Stimulated activated CD8-positive, alpha-beta memory T cell treated with anti-CD3 and anti-CD28 coated beads, Interleukin-7, amount 100 ng/mL, for 24 hours (primary cell): Measurements from ENCODE around the gene CDCA5.
"Not testable (repeated sequence)": the region's sequence is repeated elsewhere in the genome, so short reads cannot be mapped to it uniquely, and the experiment has no call there.

Source experiments
- DNase-seq: peaks from one replicate; pipeline ENCODE4 v3.0.0-alpha.2; 2020; ENCODE audit warnings: low read depth

CDCA5 gene

DNA sequence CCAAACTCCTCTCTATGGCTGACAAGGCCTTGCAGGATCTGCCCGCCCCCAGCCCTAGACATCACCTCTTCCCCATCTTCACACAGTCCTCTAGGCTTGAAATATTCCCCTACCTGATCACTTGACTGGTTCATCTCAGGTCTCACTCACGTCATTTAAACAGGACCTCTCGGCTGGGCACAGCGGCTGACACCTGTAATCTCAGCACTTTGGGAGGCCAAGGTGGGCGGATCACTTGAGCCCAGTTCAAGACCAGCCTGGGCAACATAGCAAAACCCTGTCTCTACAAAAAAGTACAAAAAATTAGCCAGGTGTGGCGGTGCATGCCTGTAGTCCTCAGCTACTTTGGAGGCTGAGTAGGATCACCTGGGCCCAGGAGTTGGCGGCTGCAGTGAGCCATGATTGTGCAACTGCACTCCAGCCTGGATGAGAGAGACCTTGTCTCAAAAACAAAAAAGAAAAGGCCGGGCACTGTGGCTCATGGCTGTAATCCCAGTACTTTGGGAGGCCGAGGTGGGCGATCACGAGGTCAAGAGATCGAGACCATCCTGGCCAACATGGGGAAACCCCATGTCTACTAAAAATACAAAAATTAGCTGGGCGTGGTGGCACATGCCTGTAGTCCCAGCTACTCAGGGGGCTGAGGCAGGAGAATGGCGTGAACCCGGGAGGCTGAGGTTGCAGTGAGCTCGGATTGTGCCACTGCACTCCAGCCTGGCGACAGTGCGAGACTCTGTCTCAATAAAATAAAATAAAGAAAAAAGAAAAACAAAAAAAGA, 35.2 kb upstream of the CDCA5 start:
- not testable (repeated sequence) for DNase-seq

DNA sequence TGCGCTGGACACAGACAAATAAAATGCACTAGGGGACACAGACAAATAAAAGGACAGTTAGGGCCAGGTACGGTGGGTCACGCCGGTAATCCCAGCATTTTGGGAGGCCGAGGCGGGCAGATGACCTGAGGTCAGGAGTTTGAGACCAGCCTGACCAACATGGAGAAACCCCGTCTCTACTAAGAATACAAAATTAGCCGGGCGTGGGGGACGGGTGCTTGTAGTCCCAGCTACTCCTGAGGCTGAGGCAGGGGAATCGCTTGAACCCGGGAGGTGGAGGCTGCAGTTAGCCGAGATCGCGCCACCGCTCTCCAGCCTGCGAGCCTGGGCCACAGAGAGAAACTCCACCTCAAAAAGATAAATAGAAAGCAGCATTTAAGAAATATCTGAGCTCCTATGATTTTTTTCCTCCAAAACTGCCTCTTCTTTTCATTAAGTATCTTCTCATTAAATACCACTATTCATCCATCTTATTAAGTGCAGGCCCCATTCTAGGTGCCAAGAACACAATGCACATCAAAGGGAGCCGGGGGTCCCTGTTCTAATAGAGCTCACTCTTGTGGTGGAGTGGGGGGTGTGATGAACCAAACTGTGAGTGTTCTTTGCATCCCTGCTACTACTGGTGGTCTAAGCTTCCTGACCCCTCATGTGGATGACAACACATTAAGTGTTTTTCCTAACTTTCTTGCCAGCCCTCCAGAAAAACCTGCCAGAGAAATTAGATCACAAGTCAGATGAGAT, 34.4 kb upstream of the CDCA5 start:
- no peak for DNase-seq

- peak; percentile 100 for DNase-seq
Observed at GRCh38 chr11:65117206-65118096, 33.6 kb upstream of the CDCA5 start, which contains the start of gene ZNHIT2. Gene ZNHIT2, minus strand, starts transcription at chr11:65117701. Its CDS starts 48 bp downstream, at chr11:65117653.

GRCh38 chr11:65116370-65117205, 32.7 kb upstream of the CDCA5 start:
- DNase-seq: peak; percentile 36

- DNase-seq: no peak
Observed at GRCh38 chr11:65115361-65116082, 31.7 kb upstream of the CDCA5 start.

GRCh38 chr11:65114538-65115171, 30.8 kb upstream of the CDCA5 start:
- DNase-seq: no peak

- DNase-seq: no peak
Observed at GRCh38 chr11:65113839-65114238, 30.0 kb upstream of the CDCA5 start.

DNA sequence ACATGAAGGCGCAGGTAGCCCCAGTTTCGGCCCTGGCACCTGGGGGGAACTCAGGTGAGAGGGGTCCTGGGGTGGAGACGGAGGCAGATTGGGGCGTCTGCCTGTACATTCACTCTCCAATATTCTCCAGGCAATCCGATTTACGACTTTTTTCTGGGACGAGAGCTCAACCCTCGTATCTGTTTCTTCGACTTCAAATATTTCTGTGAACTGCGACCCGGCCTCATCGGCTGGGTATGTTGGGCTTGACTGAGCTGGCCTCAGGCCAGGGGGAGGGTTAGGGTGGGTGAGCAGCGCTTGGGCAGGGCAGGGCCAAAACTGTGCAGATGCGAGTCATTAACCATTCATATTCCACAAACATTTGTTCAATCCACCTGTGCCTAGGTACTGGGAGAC, 29.5 kb upstream of the CDCA5 start:
- DNase-seq: no peak

- peak; percentile 39 for DNase-seq
Observed at GRCh38 chr11:65112546-65113360, 28.9 kb upstream of the CDCA5 start.

DNA sequence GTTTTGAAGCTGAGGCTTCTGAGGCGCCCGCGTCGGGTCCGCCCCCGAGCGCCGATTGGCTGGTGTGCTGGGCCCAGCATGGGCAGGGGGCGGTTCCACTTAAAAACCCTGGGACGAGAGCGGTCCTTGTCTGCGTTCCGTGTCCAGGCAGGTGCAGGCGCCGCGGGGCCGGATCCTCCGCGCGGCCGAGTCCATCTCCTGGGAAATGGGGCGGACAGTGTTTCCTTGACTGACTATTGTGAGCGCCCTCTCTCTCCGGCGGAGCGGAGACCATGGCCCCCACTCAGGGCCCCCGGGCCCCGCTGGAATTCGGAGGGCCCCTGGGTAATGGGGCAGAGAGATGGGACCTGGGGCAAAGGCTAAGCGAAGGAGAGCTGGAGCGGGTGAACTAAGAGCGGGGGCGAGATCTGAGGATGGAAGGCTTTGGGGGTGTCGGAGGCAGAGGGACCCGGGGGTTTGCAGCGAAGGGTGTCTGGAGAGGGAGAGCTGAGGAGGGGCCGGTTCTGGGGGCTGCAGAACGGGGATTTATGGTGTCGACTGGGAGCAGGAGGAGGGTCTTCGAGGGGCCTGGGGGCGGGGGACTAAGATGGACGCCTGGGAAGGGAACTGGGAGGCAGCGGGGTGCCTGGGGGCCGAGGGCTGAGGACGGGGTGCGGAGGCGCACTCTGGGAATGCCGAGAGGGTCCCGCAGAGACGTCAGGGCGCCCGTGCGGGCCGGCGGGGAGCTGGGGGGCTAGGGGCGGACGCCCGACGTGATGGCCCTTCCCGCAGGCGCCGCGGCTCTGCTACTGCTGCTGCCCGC, 28.1 kb upstream of the CDCA5 start, which contains the start of gene TM7SF2:
TM7SF2 (plus strand) TSS at position 129 of the 802 bp plus-strand sequence; CDS start at position 273, 144 bp downstream.
- peak; percentile 86 for DNase-seq

DNA sequence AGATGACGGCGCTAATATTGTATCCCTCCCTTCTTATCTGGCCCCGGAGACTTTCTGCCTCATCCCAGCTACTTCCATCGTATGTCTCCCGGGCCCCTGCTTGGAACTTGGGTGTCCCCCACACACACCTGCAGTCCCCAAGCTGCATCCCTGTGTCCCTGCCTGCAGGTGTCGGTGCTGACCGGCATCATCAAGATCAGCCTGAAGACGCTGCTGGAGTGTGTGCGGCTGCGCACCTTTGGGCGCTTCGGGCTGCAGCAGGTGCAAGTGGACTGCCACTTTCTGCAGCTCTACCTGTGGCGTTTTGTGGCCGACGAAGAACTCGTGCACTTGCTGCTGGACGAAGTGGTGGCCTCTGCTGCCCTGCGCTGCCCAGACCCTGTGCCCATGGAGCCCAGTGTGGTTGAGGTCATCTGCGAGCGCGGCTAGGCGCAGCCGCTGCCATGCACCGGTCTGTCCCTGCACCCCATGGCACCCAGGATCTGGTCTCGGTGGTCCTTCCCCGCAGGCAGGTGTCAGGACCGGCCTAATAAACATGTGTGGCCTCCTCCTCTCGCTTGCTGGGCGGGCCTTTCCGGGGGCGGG, 27.4 kb upstream of the CDCA5 start:
- DNase-seq: no peak

- peak; percentile 97 for DNase-seq
Observed at GRCh38 chr11:65110354-65110861, 26.6 kb upstream of the CDCA5 start.

DNA sequence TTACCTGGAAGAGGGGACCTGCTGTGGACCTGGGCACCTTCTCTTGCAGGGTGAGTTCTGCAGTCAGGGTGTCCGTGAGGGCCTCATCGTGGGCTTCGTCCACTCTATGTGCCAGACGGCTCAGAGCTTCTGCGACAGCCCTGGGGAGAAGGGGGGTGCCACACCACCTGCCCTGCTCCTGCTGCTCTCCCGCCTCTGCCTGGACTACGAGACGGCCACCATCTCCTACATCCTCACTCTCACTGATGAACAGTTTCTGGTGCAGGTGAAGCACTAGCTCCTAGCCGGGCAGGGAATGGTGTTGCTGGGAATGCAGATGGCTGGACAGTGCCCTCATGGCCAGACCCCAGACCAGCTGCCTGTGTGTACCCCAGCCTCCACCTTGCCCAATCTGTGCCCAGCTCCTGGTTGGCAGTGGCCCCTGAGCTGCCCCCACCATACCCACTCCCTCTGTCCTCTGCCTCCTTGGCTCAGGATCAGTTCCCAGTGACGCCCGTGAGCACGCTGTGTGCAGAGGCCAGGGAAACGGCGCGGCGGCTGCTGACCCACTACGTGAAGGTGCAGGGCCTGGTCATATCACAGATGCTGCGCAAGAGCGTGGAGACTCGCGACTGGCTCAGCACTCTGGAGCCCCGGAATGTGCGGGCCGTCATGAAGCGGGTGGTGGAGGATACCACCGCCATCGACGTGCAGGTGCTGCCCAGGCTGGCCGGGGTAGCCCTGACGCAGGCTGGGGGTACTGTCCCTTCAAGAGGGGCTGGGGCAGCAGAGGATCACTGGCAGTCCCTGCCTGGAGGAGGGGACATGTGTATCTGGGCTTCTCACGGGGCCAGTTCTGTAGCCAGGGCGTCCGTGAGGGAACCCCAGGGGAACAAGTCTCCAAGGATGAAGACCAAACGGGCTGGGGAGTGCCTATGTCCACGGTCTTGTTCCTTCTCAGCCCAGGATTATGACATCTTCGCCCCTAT, 25.7 kb upstream of the CDCA5 start:
- no peak for DNase-seq

DNA sequence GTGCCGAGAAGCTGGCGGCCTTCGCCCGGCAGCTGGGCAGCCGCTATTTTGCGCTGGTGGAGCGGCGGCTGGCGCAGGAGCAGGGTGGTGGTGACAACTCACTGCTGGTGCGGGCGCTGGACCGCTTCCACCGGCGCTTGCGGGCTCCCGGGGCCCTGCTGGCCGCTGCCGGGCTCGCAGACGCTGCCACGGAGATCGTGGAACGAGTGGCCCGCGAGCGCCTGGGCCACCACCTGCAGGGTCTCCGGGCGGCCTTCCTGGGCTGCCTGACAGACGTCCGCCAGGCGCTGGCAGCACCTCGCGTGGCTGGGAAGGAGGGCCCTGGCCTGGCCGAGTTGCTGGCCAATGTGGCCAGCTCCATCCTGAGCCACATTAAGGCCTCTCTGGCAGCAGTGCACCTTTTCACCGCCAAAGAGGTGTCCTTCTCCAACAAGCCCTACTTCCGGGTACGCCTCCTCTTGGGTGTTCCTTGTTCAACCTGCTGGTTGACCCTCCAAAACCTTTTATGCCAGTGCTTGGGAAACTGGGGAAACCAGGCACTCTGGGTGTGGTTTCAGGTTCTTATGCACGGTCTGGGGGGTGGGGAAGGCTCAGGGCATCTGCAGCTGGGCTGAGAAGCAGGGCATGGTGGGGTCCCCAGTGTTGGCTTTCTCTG, 24.8 kb upstream of the CDCA5 start:
- no peak for DNase-seq

- no peak for DNase-seq
Observed at GRCh38 chr11:65107751-65108468, 24.1 kb upstream of the CDCA5 start.
